ENCODE data around the gene HSD3B7.

HSD3B7 gene

GRCh38 chr16:30944352-30944751 is 40.7 kb upstream of the HSD3B7 start:
- peaks cover 2% of the 10 kb centered on the region for H3K79me1 ChIP-seq (ENCODE audit: low read length)
- H2AK5ac ChIP-seq (ENCODE audit: low read length), result no peak overlapping the region
- H3K4ac ChIP-seq (ENCODE audit: low read depth, low read length), result no peak overlapping the region
- no peak overlapping the region for H4K8ac ChIP-seq (ENCODE audit: low read depth, low read length)
- H3K56ac ChIP-seq (ENCODE audit: low read length), result no peak overlapping the region
- no peak overlapping the region for H3K23ac ChIP-seq (ENCODE audit: low read length)
- no peaks in the 10 kb centered on the region for H3K79me2 ChIP-seq (ENCODE audit: control insufficient read depth, insufficient read depth, low read length)
- no peak overlapping the region for H2BK5ac ChIP-seq (ENCODE audit: low read length)
- H2BK15ac ChIP-seq (replicated peaks; ENCODE audit: low read depth), result no peak overlapping the region
- peaks cover 8% of the 10 kb centered on the region for H3K36me3 ChIP-seq (ENCODE audit: control insufficient read depth, insufficient read depth, low read length)
- H3K27me3 ChIP-seq (ENCODE audit: insufficient read depth, low read length, poor library complexity), result no peaks in the 10 kb centered on the region
- DNase-seq, result no peak
- H4K5ac ChIP-seq (ENCODE audit: low read length), result no peak overlapping the region
- no peak overlapping the region for H3K4me3 ChIP-seq (ENCODE audit: low read length)
- H3K18ac ChIP-seq (ENCODE audit: low read length), result no peak overlapping the region
- H2BK120ac ChIP-seq (ENCODE audit: low read depth, low read length), result no peak overlapping the region
- no peak overlapping the region for H3K4me2 ChIP-seq (ENCODE audit: low read length)
- no peak overlapping the region for H3K9ac ChIP-seq (ENCODE audit: low read length)
- no peak overlapping the region for H3K27ac ChIP-seq (ENCODE audit: low read depth, low read length)
- peaks cover 2% of the 10 kb centered on the region for H3K4me1 ChIP-seq (ENCODE audit: control insufficient read depth, low read depth, low read length)

- H3K4ac ChIP-seq (ENCODE audit: low read depth, low read length), result no peak overlapping the region
- H3K4me3 ChIP-seq (ENCODE audit: low read length), result no peak overlapping the region
- H2BK15ac ChIP-seq (replicated peaks; ENCODE audit: low read depth), result no peak overlapping the region
- H3K36me3 ChIP-seq (ENCODE audit: control insufficient read depth, insufficient read depth, low read length), result peaks cover 7% of the 10 kb centered on the region
- no peak overlapping the region for H3K23ac ChIP-seq (ENCODE audit: low read length)
- H3K18ac ChIP-seq (ENCODE audit: low read length), result no peak overlapping the region
- no peaks in the 10 kb centered on the region for H3K79me2 ChIP-seq (ENCODE audit: control insufficient read depth, insufficient read depth, low read length)
- no peak overlapping the region for H3K4me2 ChIP-seq (ENCODE audit: low read length)
- WGBS (ENCODE audit: extremely low coverage, insufficient coverage, low lambda C conversion rate), result no CpG with 5 or more reads among the region's 38 CpGs
- no peak overlapping the region for H3K27ac ChIP-seq (ENCODE audit: low read depth, low read length)
- no peaks in the 10 kb centered on the region for H3K27me3 ChIP-seq (ENCODE audit: insufficient read depth, low read length, poor library complexity)
- no peak overlapping the region for H4K8ac ChIP-seq (ENCODE audit: low read depth, low read length)
- no peak overlapping the region for H2BK5ac ChIP-seq (ENCODE audit: low read length)
- DNase-seq, result no peak
- H4K5ac ChIP-seq (ENCODE audit: low read length), result no peak overlapping the region
- no peak overlapping the region for H3K9ac ChIP-seq (ENCODE audit: low read length)
- no peak overlapping the region for H2BK120ac ChIP-seq (ENCODE audit: low read depth, low read length)
- H3K56ac ChIP-seq (ENCODE audit: low read length), result peak overlapping the region; percentile 60
- H3K79me1 ChIP-seq (ENCODE audit: low read length), result peaks cover 5% of the 10 kb centered on the region
- no peak overlapping the region for H2AK5ac ChIP-seq (ENCODE audit: low read length)
- H3K4me1 ChIP-seq (ENCODE audit: control insufficient read depth, low read depth, low read length), result peaks cover 7% of the 10 kb centered on the region
These were observed 38.1 kb upstream of the HSD3B7 start for GRCh38 chr16:30946671-30947540.

GRCh38 chr16:30947541-30947858 is 37.5 kb upstream of the HSD3B7 start:
- Histone ChIP-seq H3K27me3 (ENCODE audit: insufficient read depth, low read length, poor library complexity) (no peaks in the 10 kb centered on the region), H3K4me3 (ENCODE audit: low read length) (no peak overlapping the region), H3K4me1 (ENCODE audit: control insufficient read depth, low read depth, low read length) (peaks cover 7% of the 10 kb centered on the region), H4K5ac (ENCODE audit: low read length) (no peak overlapping the region), H3K4ac (ENCODE audit: low read depth, low read length) (no peak overlapping the region), H3K27ac (ENCODE audit: low read depth, low read length) (peak overlapping the region; percentile 49), H2AK5ac (ENCODE audit: low read length) (no peak overlapping the region), H4K8ac (ENCODE audit: low read depth, low read length) (no peak overlapping the region), H2BK15ac (replicated peaks; ENCODE audit: low read depth) (no peak overlapping the region), H3K79me2 (ENCODE audit: control insufficient read depth, insufficient read depth, low read length) (no peaks in the 10 kb centered on the region), H3K18ac (ENCODE audit: low read length) (peak overlapping the region; percentile 29), H3K9ac (ENCODE audit: low read length) (peak overlapping the region; percentile 66), H2BK5ac (ENCODE audit: low read length) (no peak overlapping the region), H3K79me1 (ENCODE audit: low read length) (peaks cover 5% of the 10 kb centered on the region), H3K4me2 (ENCODE audit: low read length) (peak overlapping the region; percentile 68), H3K36me3 (ENCODE audit: control insufficient read depth, insufficient read depth, low read length) (peaks cover 7% of the 10 kb centered on the region), H3K23ac (ENCODE audit: low read length) (no peak overlapping the region), H2BK120ac (ENCODE audit: low read depth, low read length) (no peak overlapping the region), H3K56ac (ENCODE audit: low read length) (peak overlapping the region; percentile 78)
- DNase-seq, result no peak
- no CpG with 5 or more reads among the region's 3 CpGs for WGBS (ENCODE audit: extremely low coverage, insufficient coverage, low lambda C conversion rate)

- Histone ChIP-seq H3K79me1 (ENCODE audit: low read length) (peaks cover 5% of the 10 kb centered on the region), H3K27ac (ENCODE audit: low read depth, low read length) (peak overlapping the region; percentile 96)
- no CpG with 5 or more reads among the region's 44 CpGs for WGBS (ENCODE audit: extremely low coverage, insufficient coverage, low lambda C conversion rate)
These were observed 36.9 kb upstream of the HSD3B7 start for GRCh38 chr16:30947859-30948666.

GRCh38 chr16:30948667-30949649 is 36.0 kb upstream of the HSD3B7 start, which contains the start of gene ORAI3:
TSS of gene ORAI3 (plus strand) at chr16:30949068. CDS start at chr16:30949290, 222 bp downstream.
- Histone ChIP-seq H2BK120ac (ENCODE audit: low read depth, low read length) (peak within 1 kb of the TSS; percentile 46), H3K27ac (ENCODE audit: low read depth, low read length) (peak within 1 kb of the TSS; percentile 96), H3K79me2 (ENCODE audit: control insufficient read depth, insufficient read depth, low read length) (no peaks in the 10 kb centered on the region), H4K5ac (ENCODE audit: low read length) (no peak within 1 kb of the TSS), H3K18ac (ENCODE audit: low read length) (peak within 1 kb of the TSS; percentile 94), H3K27me3 (ENCODE audit: insufficient read depth, low read length, poor library complexity) (no peaks in the 10 kb centered on the region), H3K4ac (ENCODE audit: low read depth, low read length) (peak within 1 kb of the TSS; percentile 92), H3K56ac (ENCODE audit: low read length) (peak within 1 kb of the TSS; percentile 98), H2AK5ac (ENCODE audit: low read length) (peak within 1 kb of the TSS; percentile 5), H4K8ac (ENCODE audit: low read depth, low read length) (no peak within 1 kb of the TSS), H3K4me1 (ENCODE audit: control insufficient read depth, low read depth, low read length) (peaks cover 9% of the 10 kb centered on the region), H3K79me1 (ENCODE audit: low read length) (peaks cover 5% of the 10 kb centered on the region), H3K23ac (ENCODE audit: low read length) (peak within 1 kb of the TSS; percentile 90), H3K4me3 (ENCODE audit: low read length) (peak within 1 kb of the TSS; percentile 51), H3K9ac (ENCODE audit: low read length) (peak within 1 kb of the TSS; percentile 89), H3K4me2 (ENCODE audit: low read length) (peak within 1 kb of the TSS; percentile 87), H2BK5ac (ENCODE audit: low read length) (peak within 1 kb of the TSS; percentile 75), H3K36me3 (ENCODE audit: control insufficient read depth, insufficient read depth, low read length) (peaks cover 4% of the 10 kb centered on the region), H2BK15ac (replicated peaks; ENCODE audit: low read depth) (no peak within 1 kb of the TSS)
- no CpG with 5 or more reads among the region's 70 CpGs for WGBS (ENCODE audit: extremely low coverage, insufficient coverage, low lambda C conversion rate)
- peak; percentile 74 for DNase-seq

More at GRCh38 chr16:30947859-30948666, 36.9 kb upstream of the HSD3B7 start:
- H3K4ac ChIP-seq (ENCODE audit: low read depth, low read length), result no peak overlapping the region
- H2BK15ac ChIP-seq (replicated peaks; ENCODE audit: low read depth), result no peak overlapping the region
- H2BK5ac ChIP-seq (ENCODE audit: low read length), result no peak overlapping the region
- no peak overlapping the region for H4K5ac ChIP-seq (ENCODE audit: low read length)
- H3K9ac ChIP-seq (ENCODE audit: low read length), result peak overlapping the region; percentile 89
- no peak overlapping the region for H3K23ac ChIP-seq (ENCODE audit: low read length)
- H4K8ac ChIP-seq (ENCODE audit: low read depth, low read length), result no peak overlapping the region
- no peak overlapping the region for H2BK120ac ChIP-seq (ENCODE audit: low read depth, low read length)
- peak overlapping the region; percentile 68 for H3K4me2 ChIP-seq (ENCODE audit: low read length)
- H2AK5ac ChIP-seq (ENCODE audit: low read length), result no peak overlapping the region
- peak overlapping the region; percentile 17 for H3K4me3 ChIP-seq (ENCODE audit: low read length)
- no peaks in the 10 kb centered on the region for H3K79me2 ChIP-seq (ENCODE audit: control insufficient read depth, insufficient read depth, low read length)
- peaks cover 7% of the 10 kb centered on the region for H3K4me1 ChIP-seq (ENCODE audit: control insufficient read depth, low read depth, low read length)
- peaks cover 6% of the 10 kb centered on the region for H3K36me3 ChIP-seq (ENCODE audit: control insufficient read depth, insufficient read depth, low read length)
- H3K27me3 ChIP-seq (ENCODE audit: insufficient read depth, low read length, poor library complexity), result no peaks in the 10 kb centered on the region
- peak; percentile 100 for DNase-seq
- peak overlapping the region; percentile 94 for H3K18ac ChIP-seq (ENCODE audit: low read length)
- H3K56ac ChIP-seq (ENCODE audit: low read length), result peak overlapping the region; percentile 98

All from mesendoderm (in vitro differentiated cells).